Measurements from ENCODE around the gene UVRAG. TPM values are rescaled to one million over a fixed set of nuclear protein-coding genes. Genes with fewer than 3 reads are reported as not detected.
"Not testable (repeated sequence)": the region's sequence is repeated elsewhere in the genome, so short reads cannot be mapped to it uniquely, and the experiment has no call there.

The UVRAG gene
- total and polyA plus RNA-seq, 2 donors (not counting 1 experiment from before 2014, with no cell fraction given) = 37.7 to 94.1 TPM

DNA sequence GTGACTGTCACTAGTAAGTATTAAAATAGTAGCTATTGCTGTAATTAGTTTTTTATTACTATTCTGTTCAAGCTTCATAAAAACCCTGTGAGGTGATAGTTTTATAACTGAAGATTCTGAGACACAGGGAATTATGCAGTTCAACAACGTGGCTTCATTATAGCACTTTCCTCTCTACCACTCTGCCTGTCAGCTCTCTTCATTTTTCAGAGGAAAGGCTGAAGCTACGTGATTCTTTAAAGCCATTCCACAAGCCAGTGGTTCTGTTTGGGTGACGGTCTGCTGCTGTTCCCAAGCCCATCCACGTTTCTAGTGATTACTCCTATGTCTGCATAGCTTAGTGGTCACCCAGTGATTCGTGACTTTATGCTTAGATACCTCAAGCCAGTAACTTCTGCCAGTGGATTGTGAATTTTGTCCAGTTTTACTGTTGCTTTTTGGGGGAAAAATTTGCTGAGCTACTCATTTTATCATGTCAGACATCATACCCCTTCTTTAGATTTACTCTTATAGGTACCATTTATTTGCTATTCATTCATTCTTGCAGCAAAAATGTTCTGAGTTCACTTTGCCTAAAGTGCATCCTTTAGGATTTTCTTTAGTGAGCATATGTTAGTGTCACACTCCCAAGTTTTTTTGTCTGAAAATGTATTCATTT, 59.8 kb downstream of the UVRAG start:
- Histone ChIP-seq H3K27ac (ENCODE audit: low read length in 2 of 2) (peak overlapping the region in 1 of 2 donors; percentile 52), H3K27me3 (replicated peaks in 1 of 4; ENCODE audit: control extremely low read depth in 1 of 4, control insufficient read depth in 3 of 4, insufficient read depth in 4 of 4, low read length in 3 of 4) (no peaks in the 10 kb centered on the region), H4K20me1 (ENCODE audit: control insufficient read depth, insufficient read depth, low read length, poor library complexity, severe bottlenecking) (peaks cover 24% of the 10 kb centered on the region), H3K79me2 (ENCODE audit: control insufficient read depth, insufficient read depth, low read length) (peaks cover 76% of the 10 kb centered on the region), H3K36me3 (replicated peaks in 1 of 2; ENCODE audit: control extremely low read depth in 1 of 2, control insufficient read depth in 1 of 2, extremely low read depth in 1 of 2, insufficient read depth in 2 of 2, low read length in 1 of 2) (peaks cover 6 to 8% of the 10 kb centered on the region in 2 experiments), H3K9ac (ENCODE audit: low read length) (no peak overlapping the region), H3K9me3 (ENCODE audit: control extremely low read depth in 1 of 3, control insufficient read depth in 2 of 3, insufficient read depth in 1 of 3, low read length in 2 of 3) (no peaks in the 10 kb centered on the region), H3K4me1 (ENCODE audit: control insufficient read depth in 2 of 2, insufficient read depth in 2 of 2, low read length in 2 of 2) (peaks cover 33 to 35% of the 10 kb centered on the region in 2 donors), H2AFZ (ENCODE audit: insufficient read depth, low read depth, low read length, poor library complexity, severe bottlenecking) (no peak overlapping the region), H3K4me3 (ENCODE audit: control extremely low read depth in 1 of 5, extremely low read depth in 1 of 5, insufficient read depth in 1 of 5, low read depth in 2 of 5, low read length in 4 of 5) (no peak overlapping the region), H3K4me2 (replicated peaks; ENCODE audit: low read depth, low read length, poor library complexity, severe bottlenecking) (peak overlapping the region; percentile 80)
- ChIA-PET CTCF (interaction anchor here (0.9 to 12.7 kb wide), 11 partner anchors 8 to 277 kb away, joined by 3 to 405 read pairs (median 6); partner anchors contain the start of gene UVRAG), POLR2A (no interaction called here)
- H3K4me3 Mint-ChIP-seq = peak overlapping the region; percentile 26
- DNase-seq = no peak
- no peaks in the 10 kb centered on the region for H3K9me3 Mint-ChIP-seq (ENCODE audit: insufficient read depth)
- peak overlapping the region; percentile 81 for H3K27ac Mint-ChIP-seq
- ATAC-seq (ENCODE audit: low read depth) = no peak
- H3K27me3 Mint-ChIP-seq = no peaks in the 10 kb centered on the region
- whole genome bisulfite sequencing (ENCODE audit: insufficient coverage) = 67% methylated on average over 3 of the region's 5 CpGs
- intact Hi-C loops (cut with micrococcal nuclease) = no loop called here
- H3K4me1 Mint-ChIP-seq = peaks cover 56% of the 10 kb centered on the region
- no peak for TF ChIP-seq EZH2 (IDR thresholded peaks at IDR 0.05; ENCODE audit: borderline replicate concordance, insufficient read depth, low read depth, low read length, poor library complexity, severe bottlenecking)
- TF ChIP-seq, protein P1, sequence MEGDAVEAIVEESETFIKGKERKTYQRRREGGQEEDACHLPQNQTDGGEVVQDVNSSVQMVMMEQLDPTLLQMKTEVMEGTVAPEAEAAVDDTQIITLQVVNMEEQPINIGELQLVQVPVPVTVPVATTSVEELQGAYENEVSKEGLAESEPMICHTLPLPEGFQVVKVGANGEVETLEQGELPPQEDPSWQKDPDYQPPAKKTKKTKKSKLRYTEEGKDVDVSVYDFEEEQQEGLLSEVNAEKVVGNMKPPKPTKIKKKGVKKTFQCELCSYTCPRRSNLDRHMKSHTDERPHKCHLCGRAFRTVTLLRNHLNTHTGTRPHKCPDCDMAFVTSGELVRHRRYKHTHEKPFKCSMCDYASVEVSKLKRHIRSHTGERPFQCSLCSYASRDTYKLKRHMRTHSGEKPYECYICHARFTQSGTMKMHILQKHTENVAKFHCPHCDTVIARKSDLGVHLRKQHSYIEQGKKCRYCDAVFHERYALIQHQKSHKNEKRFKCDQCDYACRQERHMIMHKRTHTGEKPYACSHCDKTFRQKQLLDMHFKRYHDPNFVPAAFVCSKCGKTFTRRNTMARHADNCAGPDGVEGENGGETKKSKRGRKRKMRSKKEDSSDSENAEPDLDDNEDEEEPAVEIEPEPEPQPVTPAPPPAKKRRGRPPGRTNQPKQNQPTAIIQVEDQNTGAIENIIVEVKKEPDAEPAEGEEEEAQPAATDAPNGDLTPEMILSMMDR (IDR thresholded peaks at IDR 0.05) = no peak

DNA sequence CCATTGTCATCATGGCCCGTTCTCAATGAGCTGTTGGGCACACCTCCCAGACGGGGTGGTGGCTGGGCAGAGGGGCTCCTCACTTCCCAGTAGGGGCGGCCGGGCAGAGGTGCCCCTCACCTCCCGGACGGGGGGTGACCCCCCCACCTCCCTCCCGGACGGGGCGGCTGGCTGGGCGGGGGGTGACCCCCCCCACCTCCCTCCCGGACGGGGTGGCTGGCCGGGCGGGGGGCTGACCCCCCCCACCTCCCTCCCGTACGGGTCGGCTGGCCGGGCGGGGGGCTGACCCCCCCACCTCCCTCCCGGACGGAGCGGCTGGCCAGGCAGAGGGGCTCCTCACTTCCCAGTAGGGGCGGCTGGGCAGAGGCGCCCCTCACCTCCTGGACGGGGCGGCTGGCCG, 62.3 kb downstream of the UVRAG start:
- H3K4me3 Mint-ChIP-seq; H3K9me3 Mint-ChIP-seq (ENCODE audit: insufficient read depth); H3K9me3 ChIP-seq (ENCODE audit: control extremely low read depth in 1 of 3, control insufficient read depth in 2 of 3, insufficient read depth in 1 of 3, low read length in 2 of 3); ATAC-seq (ENCODE audit: low read depth); H3K9ac ChIP-seq (ENCODE audit: low read length); H3K4me3 ChIP-seq (ENCODE audit: control extremely low read depth in 1 of 5, extremely low read depth in 1 of 5, insufficient read depth in 1 of 5, low read depth in 2 of 5, low read length in 4 of 5); H2AFZ ChIP-seq (ENCODE audit: insufficient read depth, low read depth, low read length, poor library complexity, severe bottlenecking); H3K4me2 ChIP-seq (replicated peaks; ENCODE audit: low read depth, low read length, poor library complexity, severe bottlenecking); H3K27me3 Mint-ChIP-seq; POLR2A ChIA-PET; H3K27ac Mint-ChIP-seq; H3K27me3 ChIP-seq (replicated peaks in 1 of 4; ENCODE audit: control extremely low read depth in 1 of 4, control insufficient read depth in 3 of 4, insufficient read depth in 4 of 4, low read length in 3 of 4); DNase-seq; CTCF ChIA-PET; H3K27ac ChIP-seq (ENCODE audit: low read length in 2 of 2); intact Hi-C loops (cut with micrococcal nuclease): not testable (repeated sequence)
- peaks cover 74% of the 10 kb centered on the region for H3K79me2 ChIP-seq (ENCODE audit: control insufficient read depth, insufficient read depth, low read length)
- H3K4me1 ChIP-seq (ENCODE audit: control insufficient read depth in 2 of 2, insufficient read depth in 2 of 2, low read length in 2 of 2) = peaks cover 33 to 37% of the 10 kb centered on the region in 2 donors
- H3K4me1 Mint-ChIP-seq = peaks cover 51% of the 10 kb centered on the region
- H4K20me1 ChIP-seq (ENCODE audit: control insufficient read depth, insufficient read depth, low read length, poor library complexity, severe bottlenecking) = peaks cover 32% of the 10 kb centered on the region
- WGBS (ENCODE audit: insufficient coverage) = no CpG with 5 or more reads among the region's 27 CpGs
- H3K36me3 ChIP-seq (replicated peaks in 1 of 2; ENCODE audit: control extremely low read depth in 1 of 2, control insufficient read depth in 1 of 2, extremely low read depth in 1 of 2, insufficient read depth in 2 of 2, low read length in 1 of 2) = peaks cover 9 to 27% of the 10 kb centered on the region in 2 experiments

DNA sequence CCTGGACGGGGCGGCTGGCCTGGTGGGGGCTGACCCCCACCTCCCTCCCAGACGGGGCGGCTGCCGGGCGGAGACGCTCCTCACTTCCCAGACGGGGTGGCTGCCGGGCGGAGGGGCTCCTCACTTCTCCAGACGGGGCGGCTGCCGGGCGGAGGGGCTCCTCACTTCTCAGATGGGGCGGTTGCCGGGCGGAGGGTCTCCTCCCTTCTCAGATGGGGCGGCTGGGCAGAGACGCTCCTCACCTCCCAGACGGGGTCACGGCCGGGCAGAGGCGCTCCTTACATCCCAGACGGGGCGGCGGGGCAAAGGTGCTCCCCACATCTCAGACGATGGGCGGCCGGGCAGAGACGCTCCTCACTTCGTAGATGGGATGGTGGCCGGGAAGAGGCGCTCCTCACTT, 62.9 kb downstream of the UVRAG start:
- CTCF ChIA-PET = interaction anchor here (1.5 kb wide), 1 partner anchor 75 kb away, joined by 10 read pairs; no protein-coding TSS in a partner anchor
- H3K27me3 Mint-ChIP-seq; H3K4me3 ChIP-seq (ENCODE audit: control extremely low read depth in 1 of 5, extremely low read depth in 1 of 5, insufficient read depth in 1 of 5, low read depth in 2 of 5, low read length in 4 of 5); intact Hi-C loops (cut with micrococcal nuclease); H3K9me3 ChIP-seq (ENCODE audit: control extremely low read depth in 1 of 3, control insufficient read depth in 2 of 3, insufficient read depth in 1 of 3, low read length in 2 of 3); H3K27ac Mint-ChIP-seq; POLR2A ChIA-PET; DNase-seq; H3K27ac ChIP-seq (ENCODE audit: low read length in 2 of 2); H2AFZ ChIP-seq (ENCODE audit: insufficient read depth, low read depth, low read length, poor library complexity, severe bottlenecking); H3K4me2 ChIP-seq (replicated peaks; ENCODE audit: low read depth, low read length, poor library complexity, severe bottlenecking); H3K9me3 Mint-ChIP-seq (ENCODE audit: insufficient read depth); H3K27me3 ChIP-seq (replicated peaks in 1 of 4; ENCODE audit: control extremely low read depth in 1 of 4, control insufficient read depth in 3 of 4, insufficient read depth in 4 of 4, low read length in 3 of 4); ATAC-seq (ENCODE audit: low read depth); H3K4me3 Mint-ChIP-seq; H3K9ac ChIP-seq (ENCODE audit: low read length): not testable (repeated sequence)
- H4K20me1 ChIP-seq (ENCODE audit: control insufficient read depth, insufficient read depth, low read length, poor library complexity, severe bottlenecking) = peaks cover 27% of the 10 kb centered on the region
- H3K36me3 ChIP-seq (replicated peaks in 1 of 2; ENCODE audit: control extremely low read depth in 1 of 2, control insufficient read depth in 1 of 2, extremely low read depth in 1 of 2, insufficient read depth in 2 of 2, low read length in 1 of 2) = peaks cover 9 to 29% of the 10 kb centered on the region in 2 experiments
- H3K4me1 Mint-ChIP-seq = peaks cover 45% of the 10 kb centered on the region
- H3K4me1 ChIP-seq (ENCODE audit: control insufficient read depth in 2 of 2, insufficient read depth in 2 of 2, low read length in 2 of 2) = peaks cover 28 to 31% of the 10 kb centered on the region in 2 donors
- WGBS (ENCODE audit: insufficient coverage) = 100% methylated on average over 9 of the region's 33 CpGs
- H3K79me2 ChIP-seq (ENCODE audit: control insufficient read depth, insufficient read depth, low read length) = peaks cover 73% of the 10 kb centered on the region
